Neuron (in vitro differentiated cells): ENCODE data around the gene ABHD8.
"Not testable (repeated sequence)": the region's sequence is repeated elsewhere in the genome, so short reads cannot be mapped to it uniquely, and the experiment has no call there.

Source experiments
- H2AFZ ChIP-seq: one replicate; pipeline ENCODE4 v1.6.1; 2013; ENCODE audit warnings: low read depth, mild to moderate bottlenecking, inconsistent platforms, low read length, moderate library complexity
- H3K27me3 ChIP-seq: one replicate; pipeline ENCODE4 v1.6.1; 2013; ENCODE audit warnings: low read length; ENCODE audit not compliant: insufficient read depth
- H3K36me3 ChIP-seq: one replicate; pipeline ENCODE4 v1.6.1; 2013; ENCODE audit warnings: low read length; ENCODE audit not compliant: insufficient read depth
- H3K4me1 ChIP-seq: one replicate; pipeline ENCODE4 v1.6.1; 2013; ENCODE audit warnings: low read length; ENCODE audit not compliant: insufficient read depth
- H3K4me3 ChIP-seq: 2 replicates; pipeline ENCODE4 v1.5.1; 2013; ENCODE audit warnings: mild to moderate bottlenecking, low read length, moderate library complexity
- H3K9me3 ChIP-seq: one replicate; pipeline ENCODE4 v1.6.1; 2013; ENCODE audit warnings: low read length

ABHD8 gene

DNA sequence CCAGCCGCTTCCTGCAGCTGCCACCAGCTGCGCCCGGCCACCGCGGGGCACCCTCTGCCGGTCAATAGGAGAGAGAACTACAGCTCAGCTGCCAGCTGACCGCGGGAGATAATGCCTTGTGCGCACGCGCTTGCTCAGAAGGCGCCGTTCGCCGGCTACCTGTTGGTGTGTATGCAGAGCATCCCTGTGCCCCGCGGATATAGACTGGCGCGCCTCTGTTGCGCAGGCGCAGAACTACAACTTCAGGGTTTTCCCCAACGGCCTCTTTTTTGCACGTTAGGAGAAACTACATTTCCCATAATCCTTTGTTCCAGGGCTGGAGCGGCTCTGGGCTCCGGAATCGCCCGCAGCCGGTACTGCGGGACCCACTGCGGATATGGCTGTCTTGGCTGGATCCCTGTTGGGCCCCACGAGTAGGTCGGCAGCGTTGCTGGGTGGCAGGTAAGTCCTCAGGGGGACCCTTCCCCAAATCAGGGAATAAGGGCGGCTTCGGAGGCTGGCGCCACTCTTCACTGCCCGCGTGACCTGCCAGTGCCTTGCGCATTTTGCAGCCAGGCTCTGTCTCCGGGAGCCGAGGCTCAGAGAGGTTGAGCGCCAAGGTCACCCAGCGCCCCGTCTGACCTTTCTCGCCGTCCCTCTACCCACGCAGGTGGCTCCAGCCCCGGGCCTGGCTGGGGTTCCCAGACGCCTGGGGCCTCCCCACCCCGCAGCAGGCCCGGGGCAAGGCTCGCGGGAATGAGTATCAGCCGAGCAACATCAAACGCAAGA is 2.5 kb upstream of the ABHD8 start, which contains the start of gene MRPL34:
Gene MRPL34 (plus strand): TSS at position 356 of the 768 bp plus-strand sequence. CDS start 21 bp downstream, at position 377.
- H3K9me3 ChIP-seq: no peaks in the 10 kb centered on the region
- peak within 1 kb of the TSS; percentile 85 for H2AFZ ChIP-seq
- H3K36me3 ChIP-seq: peaks cover 2% of the 10 kb centered on the region
- H3K27me3 ChIP-seq: no peaks in the 10 kb centered on the region
- H3K4me3 ChIP-seq: peak within 1 kb of the TSS; percentile 80
- peaks cover 23% of the 10 kb centered on the region for H3K4me1 ChIP-seq

DNA sequence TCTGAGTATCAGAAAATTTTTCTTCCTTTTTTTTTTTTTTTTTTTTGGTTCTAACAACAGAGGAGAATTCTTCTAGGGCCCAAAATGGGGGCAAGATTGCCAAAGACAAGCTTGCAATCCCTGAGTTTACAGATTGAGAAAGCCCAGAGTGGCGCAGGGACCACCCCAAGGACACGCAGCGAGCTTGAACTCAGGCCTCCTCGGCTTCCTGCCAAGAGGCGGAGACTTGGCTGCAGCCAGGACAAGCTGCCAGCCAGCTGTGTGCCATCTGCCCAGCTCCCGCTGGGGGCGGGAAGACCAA is 1.9 kb upstream of the ABHD8 start:
- Histone ChIP-seq H3K27me3 (no peaks in the 10 kb centered on the region), H3K4me3 (peak overlapping the region; percentile 80), H3K9me3 (peaks cover under 1% of the 10 kb centered on the region), H2AFZ (no peak overlapping the region), H3K4me1 (peaks cover 18% of the 10 kb centered on the region), H3K36me3 (peaks cover 6% of the 10 kb centered on the region)

DNA sequence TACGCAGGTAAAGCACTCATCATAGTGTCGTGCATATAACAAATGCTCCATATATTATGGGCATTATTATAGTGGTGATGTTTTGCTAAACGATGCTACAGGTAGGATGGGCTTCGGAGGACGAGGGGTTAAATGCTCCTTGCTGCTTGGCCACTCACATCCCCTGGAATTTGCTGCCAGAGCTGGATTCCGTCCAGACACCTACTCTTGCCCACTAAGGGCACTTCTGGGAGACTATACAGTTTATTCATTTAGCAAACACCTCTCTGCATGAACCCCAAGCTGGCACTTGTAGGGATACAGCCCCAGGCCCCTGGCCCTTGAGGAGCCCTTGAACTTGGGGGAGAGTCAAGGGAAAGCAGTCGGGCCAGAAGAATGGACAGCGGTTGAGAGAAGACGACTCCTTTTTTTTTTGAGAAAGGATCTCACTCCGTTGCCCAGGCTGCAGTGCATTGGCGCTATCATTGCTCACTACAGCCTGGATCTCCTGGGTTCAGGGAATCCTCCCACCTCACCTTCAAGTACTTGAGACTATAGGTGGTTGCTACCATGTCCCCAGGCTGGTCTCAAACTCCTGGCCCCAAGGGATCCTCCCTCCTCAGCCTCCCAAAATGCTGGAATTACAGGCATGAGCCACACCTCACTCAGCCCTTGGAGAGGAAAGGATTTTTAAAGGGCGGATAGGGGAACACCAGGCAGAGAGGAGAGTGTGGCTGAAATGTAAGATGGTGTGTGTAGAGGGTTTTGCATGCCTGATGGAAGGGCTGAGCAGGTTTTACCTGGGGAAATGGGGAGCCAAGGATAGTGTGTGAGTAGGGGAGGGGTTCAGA is 1.4 kb upstream of the ABHD8 start:
- Histone ChIP-seq H2AFZ (no peak overlapping the region), H3K4me1 (peaks cover 16% of the 10 kb centered on the region), H3K27me3 (no peaks in the 10 kb centered on the region), H3K36me3 (peaks cover 8% of the 10 kb centered on the region), H3K4me3 (no peak overlapping the region), H3K9me3 (peaks cover 2% of the 10 kb centered on the region)

DNA sequence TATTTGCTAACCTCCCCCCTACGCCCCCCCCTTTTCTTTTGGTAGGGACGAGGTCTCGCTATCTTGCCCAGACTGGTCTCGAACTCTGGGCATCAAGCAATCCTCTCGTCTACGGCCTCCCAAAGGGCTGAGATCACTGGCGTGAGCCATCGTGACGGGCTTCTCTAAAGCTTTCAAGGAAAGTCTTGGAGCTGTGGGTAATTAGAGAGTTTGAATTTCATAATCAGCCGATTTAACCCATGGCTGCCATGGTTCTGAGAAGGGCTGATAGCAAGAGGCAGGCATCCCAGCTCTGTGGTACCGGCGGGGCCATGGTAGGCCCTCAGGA is 679 bp upstream of the ABHD8 start:
- no peak overlapping the region for H3K4me3 ChIP-seq
- peaks cover 8% of the 10 kb centered on the region for H3K36me3 ChIP-seq
- no peak overlapping the region for H2AFZ ChIP-seq
- peaks cover 16% of the 10 kb centered on the region for H3K4me1 ChIP-seq
- H3K27me3 ChIP-seq: no peaks in the 10 kb centered on the region
- peaks cover 2% of the 10 kb centered on the region for H3K9me3 ChIP-seq

DNA sequence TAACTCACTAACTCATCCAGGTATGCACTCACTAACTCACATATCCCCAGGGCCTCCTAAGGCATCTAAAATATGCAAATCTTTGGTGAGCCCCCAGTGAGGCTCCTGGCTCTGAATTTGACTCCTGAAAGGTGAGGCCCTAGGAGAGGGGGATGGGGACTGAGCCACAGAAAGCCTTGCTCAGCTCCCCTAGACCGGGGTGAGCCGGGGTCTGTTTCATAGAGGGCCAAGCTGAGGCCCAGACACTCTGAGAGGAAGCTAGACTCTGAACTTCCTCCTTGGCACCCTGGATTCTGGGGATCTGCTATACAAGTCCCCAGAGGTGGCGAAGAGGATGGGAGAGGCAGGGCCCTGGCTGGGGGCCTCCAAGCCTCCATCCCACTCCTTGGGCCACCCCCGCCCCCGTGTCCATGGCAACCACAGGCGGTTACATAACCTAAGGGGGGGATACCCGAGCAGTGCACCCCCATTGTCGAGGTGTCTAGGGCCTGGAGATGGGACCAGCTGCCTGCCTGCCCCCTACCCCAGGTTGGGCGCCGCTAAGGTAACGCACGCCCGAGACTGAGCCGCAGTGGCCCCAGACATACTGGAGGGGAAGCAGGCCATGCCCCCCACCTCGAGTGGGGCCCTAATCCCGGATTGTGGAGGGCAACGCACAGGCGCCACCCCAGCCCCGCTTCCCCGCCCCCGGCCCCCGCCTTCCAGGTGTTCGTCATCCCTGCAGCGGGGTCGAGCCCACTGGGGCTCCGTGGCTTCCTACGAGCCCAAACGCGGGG is 646 bp downstream of the ABHD8 start:
- peaks cover 8% of the 10 kb centered on the region for H3K9me3 ChIP-seq
- peak overlapping the region; percentile 68 for H2AFZ ChIP-seq
- H3K4me1 ChIP-seq: peaks cover 16% of the 10 kb centered on the region
- no peaks in the 10 kb centered on the region for H3K27me3 ChIP-seq
- peak overlapping the region; percentile 60 for H3K4me3 ChIP-seq
- peaks cover 11% of the 10 kb centered on the region for H3K36me3 ChIP-seq

DNA sequence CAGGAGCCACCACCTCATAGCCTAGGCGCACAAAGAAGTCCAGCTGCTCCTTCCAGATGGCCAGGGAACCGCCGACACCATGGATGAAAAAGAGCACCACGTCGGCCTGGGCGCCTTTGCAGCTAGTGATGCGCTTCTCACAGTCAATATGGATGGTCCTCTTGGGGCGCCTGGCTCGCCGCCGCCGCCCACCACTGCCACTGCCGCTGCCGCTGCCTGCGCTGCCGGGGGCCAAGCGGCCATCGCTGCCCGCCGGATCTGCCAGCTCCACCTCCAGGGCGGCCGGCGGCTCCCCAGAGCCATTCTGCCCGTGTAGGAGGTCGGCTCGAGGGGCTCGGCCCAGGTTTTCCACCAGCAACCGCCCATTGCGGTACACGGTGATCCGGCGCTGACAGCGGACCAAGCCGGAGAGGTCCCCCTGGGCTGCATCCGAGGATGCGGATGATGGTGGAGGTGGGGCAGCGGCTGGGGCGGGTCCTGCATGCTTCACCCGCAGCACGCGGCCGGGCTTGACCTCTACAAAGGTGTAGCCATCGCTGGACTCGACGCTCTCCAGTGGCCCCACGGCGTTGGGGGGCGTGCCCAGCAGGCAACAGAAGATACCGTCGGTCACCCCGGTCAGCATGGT is 2.1 kb downstream of the ABHD8 start:
- Histone ChIP-seq H3K4me1 (peaks cover 9% of the 10 kb centered on the region), H2AFZ (no peak overlapping the region), H3K4me3 (no peak overlapping the region), H3K36me3 (peaks cover 14% of the 10 kb centered on the region), H3K27me3 (no peaks in the 10 kb centered on the region), H3K9me3 (peaks cover 8% of the 10 kb centered on the region)

DNA sequence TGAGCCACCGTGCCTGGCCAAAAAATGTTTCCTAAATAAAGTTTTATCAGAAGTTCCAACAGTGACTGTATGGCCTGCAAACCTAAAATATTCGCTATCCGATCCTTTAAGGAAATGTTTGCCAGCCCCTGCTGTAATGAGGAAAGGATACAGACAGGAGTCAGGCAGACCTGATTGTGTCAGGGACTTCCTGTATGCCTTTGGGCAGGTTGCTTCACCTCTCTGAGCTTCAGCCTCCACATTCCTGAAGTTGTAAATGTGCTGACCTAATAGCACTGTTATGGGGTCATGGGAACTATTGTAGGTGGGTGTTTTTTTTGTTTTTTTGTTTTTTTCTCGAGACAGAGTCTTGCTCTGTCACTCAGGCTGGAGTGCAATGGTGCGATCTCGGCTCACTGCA is 6.2 kb downstream of the ABHD8 start:
- Histone ChIP-seq H3K27me3 (no peaks in the 10 kb centered on the region), H3K4me1 (no peaks in the 10 kb centered on the region), H3K4me3 (no peak overlapping the region), H3K36me3 (peaks cover 14% of the 10 kb centered on the region), H2AFZ (no peak overlapping the region), H3K9me3 (peaks cover 12% of the 10 kb centered on the region)

DNA sequence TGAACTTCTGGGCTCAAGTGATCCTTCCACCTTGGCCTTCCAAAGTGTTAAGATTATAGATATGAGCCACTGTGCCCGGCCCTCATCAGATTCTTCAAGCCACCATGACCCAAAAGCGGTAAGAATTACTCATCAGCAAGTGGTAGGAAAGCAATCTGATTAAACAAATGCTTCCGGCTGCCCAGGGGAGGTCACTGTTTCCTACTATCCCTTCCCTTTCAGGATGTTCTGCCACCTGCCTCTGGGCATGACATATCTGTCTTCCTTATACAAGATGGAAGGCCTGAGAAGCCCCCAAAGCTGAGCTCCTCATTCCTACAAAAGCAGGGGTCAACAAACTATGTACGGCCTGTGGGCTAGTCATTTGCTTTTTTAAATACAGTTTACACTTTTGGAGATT is 7.0 kb downstream of the ABHD8 start:
- Histone ChIP-seq H3K4me1 (no peaks in the 10 kb centered on the region), H3K9me3 (peaks cover 13% of the 10 kb centered on the region), H3K27me3 (no peaks in the 10 kb centered on the region), H3K36me3 (peaks cover 14% of the 10 kb centered on the region), H3K4me3 (no peak overlapping the region), H2AFZ (no peak overlapping the region)

DNA sequence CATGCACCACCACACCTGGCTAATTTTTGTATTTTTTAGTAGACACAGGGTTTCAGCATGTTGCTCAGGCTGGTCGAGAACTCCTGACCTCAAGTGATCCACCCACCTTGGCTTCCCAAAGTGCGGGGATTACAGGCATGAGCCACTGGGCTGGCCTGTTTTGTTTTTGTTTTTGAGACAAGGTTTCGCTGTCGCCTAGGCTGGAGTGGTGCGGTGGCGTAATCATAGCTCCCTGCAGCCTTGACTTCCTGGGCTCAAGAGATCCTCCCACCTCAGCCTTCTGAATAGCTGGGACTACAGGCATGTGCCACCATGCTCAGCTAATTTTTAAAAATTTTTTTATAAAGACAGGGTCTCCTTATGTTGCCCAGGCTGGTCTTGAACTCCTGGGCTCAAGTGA is 7.7 kb downstream of the ABHD8 start:
- not testable (repeated sequence) for H3K4me1 ChIP-seq, H2AFZ ChIP-seq, H3K27me3 ChIP-seq, H3K4me3 ChIP-seq
- peaks cover 10% of the 10 kb centered on the region for H3K36me3 ChIP-seq
- H3K9me3 ChIP-seq: peaks cover 13% of the 10 kb centered on the region

DNA sequence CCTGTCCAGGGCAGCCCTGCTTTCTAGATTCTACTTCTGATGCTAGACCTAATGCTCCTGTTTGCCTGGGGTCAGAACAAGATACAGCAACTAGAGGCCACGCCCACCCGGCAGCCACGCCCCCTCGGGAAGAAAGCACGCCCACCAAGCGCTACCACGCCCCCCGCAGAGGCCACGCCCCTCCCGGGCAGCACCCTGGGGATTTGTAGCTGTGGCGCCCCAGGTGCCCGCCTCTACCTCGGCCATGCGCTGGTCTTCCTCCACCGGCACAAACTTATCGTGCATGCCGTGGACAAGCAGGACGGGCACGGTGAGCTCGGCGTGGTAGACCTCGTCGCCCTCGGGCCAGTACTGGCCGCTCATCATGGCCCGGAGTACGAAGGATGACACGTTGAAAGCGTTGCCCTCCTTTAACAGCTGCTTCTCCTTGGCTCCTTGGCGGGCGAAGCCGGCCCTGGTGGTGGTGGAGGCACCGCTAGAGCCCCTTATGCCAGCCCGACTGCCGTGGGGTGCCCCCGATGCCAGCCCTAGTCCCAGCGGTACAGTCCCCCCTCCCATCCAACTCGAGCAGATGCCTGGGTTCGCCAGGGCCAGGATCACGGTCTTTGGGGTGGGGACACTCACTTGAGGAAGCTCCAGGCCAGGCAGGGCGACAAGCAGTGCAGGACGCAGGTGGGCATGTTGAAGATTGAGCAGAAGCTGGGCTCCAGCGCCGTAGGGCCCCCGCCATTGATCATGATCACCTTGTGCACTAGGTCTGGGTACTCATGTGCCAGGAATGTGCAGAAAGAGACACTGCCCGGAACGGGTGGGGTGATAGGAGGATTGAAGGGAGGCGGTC is 9.0 kb downstream of the ABHD8 start:
- Histone ChIP-seq H3K4me1 (no peaks in the 10 kb centered on the region), H3K36me3 (peaks cover 6% of the 10 kb centered on the region), H3K27me3 (no peaks in the 10 kb centered on the region), H2AFZ (no peak overlapping the region), H3K4me3 (no peak overlapping the region), H3K9me3 (peaks cover 11% of the 10 kb centered on the region)

DNA sequence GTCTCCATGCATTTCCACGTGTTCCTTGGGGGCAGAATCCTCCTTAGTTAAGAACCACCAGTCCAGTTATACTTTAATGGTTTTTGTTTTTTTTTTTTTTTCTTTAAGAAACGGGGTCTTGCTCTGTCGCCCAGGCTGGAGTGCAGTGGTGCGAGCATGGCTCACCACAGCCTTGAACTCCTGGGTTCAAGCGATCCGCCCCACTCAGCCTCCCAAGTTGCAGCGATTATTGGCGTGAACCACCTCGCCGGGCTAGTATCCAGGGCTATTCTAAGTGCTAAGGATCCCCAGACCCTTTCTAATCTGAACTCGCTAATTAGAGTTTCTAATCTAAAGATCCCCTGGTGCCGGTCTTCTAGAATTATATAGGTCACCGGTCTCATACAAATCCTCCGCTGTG is 9.6 kb downstream of the ABHD8 start:
- no peak overlapping the region for H3K4me3 ChIP-seq
- peaks cover 10% of the 10 kb centered on the region for H3K9me3 ChIP-seq
- H3K27me3 ChIP-seq: no peaks in the 10 kb centered on the region
- H3K36me3 ChIP-seq: peaks cover 6% of the 10 kb centered on the region
- H3K4me1 ChIP-seq: no peaks in the 10 kb centered on the region
- H2AFZ ChIP-seq: no peak overlapping the region
